ENCODE results near the gene ESPN. TPM values are rescaled to one million over a fixed set of nuclear protein-coding genes. Genes with fewer than 3 reads are reported as not detected.

ESPN gene
- total RNA-seq, 1 donor from 2014 or later: 3.8 TPM

- no peak for DNase-seq
Observed at GRCh38 chr1:6409053-6409452, 15.5 kb upstream of the ESPN start.

GRCh38 chr1:6409733-6410132 lies 14.8 kb upstream of the ESPN start:
- no peak for DNase-seq

- DNase-seq: no peak
Observed at GRCh38 chr1:6410248-6410893, 14.2 kb upstream of the ESPN start.

- DNase-seq: peak; percentile 16
Observed at GRCh38 chr1:6412896-6413295, 11.7 kb upstream of the ESPN start.

GRCh38 chr1:6414443-6414844 lies 10.1 kb upstream of the ESPN start:
- DNase-seq: peak; percentile 69

- no peak for DNase-seq
Observed at GRCh38 chr1:6414881-6415626, 9.5 kb upstream of the ESPN start.

GRCh38 chr1:6416295-6416656 lies 8.3 kb upstream of the ESPN start:
- DNase-seq: no peak

- DNase-seq: no peak
Observed at GRCh38 chr1:6416906-6417305, 7.7 kb upstream of the ESPN start.

GRCh38 chr1:6417961-6418667 lies 6.5 kb upstream of the ESPN start:
- DNase-seq: no peak

GRCh38 chr1:6418668-6419396 lies 5.7 kb upstream of the ESPN start:
- DNase-seq: no peak

- DNase-seq: no peak
Observed at GRCh38 chr1:6419397-6419803, 5.2 kb upstream of the ESPN start.

GRCh38 chr1:6419804-6420453 lies 4.6 kb upstream of the ESPN start, which contains the start of gene HES2:
Gene HES2 (minus strand): TSS chr1:6419919. CDS start chr1:6419820, 99 bp downstream.
- DNase-seq: no peak

- peak; percentile 49 for DNase-seq
Observed at GRCh38 chr1:6420454-6421042, 4.0 kb upstream of the ESPN start.

GRCh38 chr1:6421266-6421665 lies 3.3 kb upstream of the ESPN start:
- DNase-seq: no peak

GRCh38 chr1:6423321-6423999 lies 1.1 kb upstream of the ESPN start:
- peak; percentile 51 for DNase-seq

GRCh38 chr1:6424000-6424565 lies 493 bp upstream of the ESPN start:
- no peak for DNase-seq

- DNase-seq: no peak
Observed at GRCh38 chr1:6425658-6426057, 1.1 kb downstream of the ESPN start.

GRCh38 chr1:6426277-6426971 lies 1.8 kb downstream of the ESPN start:
- DNase-seq: no peak

- no peak for DNase-seq
Observed at GRCh38 chr1:6426972-6427350, 2.4 kb downstream of the ESPN start.

All from tongue (tissue), 2 donors.